Stimulated activated CD8-positive, alpha-beta memory T cell treated with anti-CD3 and anti-CD28 coated beads, Interleukin-2, amount 100 ng/mL, for 1 hour (primary cell): ENCODE data around the gene FBXO40.
"Not testable (repeated sequence)": the region's sequence is repeated elsewhere in the genome, so short reads cannot be mapped to it uniquely, and the experiment has no call there.

ENCODE experiments used
- DNase-seq, 2 donors: peaks; one replicate each; pipeline ENCODE4 v3.0.0-alpha.2; 2020; ENCODE audit warnings: low read depth in 2 of 2

FBXO40 gene

GRCh38 chr3:121592856-121593702, at the start of gene FBXO40:
Gene FBXO40 (plus strand): TSS chr3:121593379. CDS start chr3:121620576, 27,197 bp downstream.
- no peak for DNase-seq

- DNase-seq, result no peak
Observed at GRCh38 chr3:121545049-121545573, 48.1 kb upstream of the FBXO40 start.

GRCh38 chr3:121545574-121546455, 47.4 kb upstream of the FBXO40 start, which contains the start of gene POLQ:
Gene POLQ (minus strand): TSS chr3:121545988. CDS start chr3:121545877, 111 bp downstream.
- peak; percentile 72 to 74 for DNase-seq

GRCh38 chr3:121552379-121552778, 40.8 kb upstream of the FBXO40 start:
- DNase-seq, result no peak

- DNase-seq, result no peak
Observed at GRCh38 chr3:121552797-121553196, 40.4 kb upstream of the FBXO40 start.

GRCh38 chr3:121557426-121557934, 35.7 kb upstream of the FBXO40 start:
- DNase-seq, result no peak

GRCh38 chr3:121562148-121562547, 31.0 kb upstream of the FBXO40 start:
- no peak for DNase-seq

GRCh38 chr3:121566773-121567172, 26.4 kb upstream of the FBXO40 start:
- DNase-seq, result no peak

GRCh38 chr3:121567649-121568048, 25.5 kb upstream of the FBXO40 start, which contains the start of gene ARGFX:
Gene ARGFX (plus strand): TSS chr3:121567949. CDS start chr3:121570714, 2,765 bp downstream.
- no peak for DNase-seq

GRCh38 chr3:121574449-121574848, 18.7 kb upstream of the FBXO40 start:
- DNase-seq, result no peak

GRCh38 chr3:121581691-121582090, 11.5 kb upstream of the FBXO40 start:
- DNase-seq, result no peak

- no peak for DNase-seq
Observed at GRCh38 chr3:121584418-121584817, 8.8 kb upstream of the FBXO40 start.

- not testable (repeated sequence) for DNase-seq
Observed at GRCh38 chr3:121593806-121594205, 627 bp downstream of the FBXO40 start.

GRCh38 chr3:121594850-121595249, 1.7 kb downstream of the FBXO40 start:
- DNase-seq, result no peak

- no peak for DNase-seq
Observed at GRCh38 chr3:121595765-121596406, 2.7 kb downstream of the FBXO40 start.

- no peak for DNase-seq
Observed at GRCh38 chr3:121598564-121598963, 5.4 kb downstream of the FBXO40 start.

- DNase-seq, result not testable (repeated sequence)
Observed at GRCh38 chr3:121599900-121600299, 6.7 kb downstream of the FBXO40 start.

GRCh38 chr3:121601212-121601812, 8.1 kb downstream of the FBXO40 start:
- DNase-seq, result no peak

GRCh38 chr3:121604759-121605158, 11.6 kb downstream of the FBXO40 start:
- no peak for DNase-seq

- DNase-seq, result no peak
Observed at GRCh38 chr3:121606106-121606505, 12.9 kb downstream of the FBXO40 start.

GRCh38 chr3:121619691-121620090, 26.5 kb downstream of the FBXO40 start:
- DNase-seq, result no peak
